ENCODE data around the gene CACNA1S.
A peak's percentile ranks its signal among the peaks of the same experiment; 100 is the strongest.

Gene CACNA1S

GRCh38 chr1:201116091-201116490 is 3.9 kb upstream of the CACNA1S start:
- no peak for DNase-seq (ENCODE audit: low read depth in 2 of 2)

DNA sequence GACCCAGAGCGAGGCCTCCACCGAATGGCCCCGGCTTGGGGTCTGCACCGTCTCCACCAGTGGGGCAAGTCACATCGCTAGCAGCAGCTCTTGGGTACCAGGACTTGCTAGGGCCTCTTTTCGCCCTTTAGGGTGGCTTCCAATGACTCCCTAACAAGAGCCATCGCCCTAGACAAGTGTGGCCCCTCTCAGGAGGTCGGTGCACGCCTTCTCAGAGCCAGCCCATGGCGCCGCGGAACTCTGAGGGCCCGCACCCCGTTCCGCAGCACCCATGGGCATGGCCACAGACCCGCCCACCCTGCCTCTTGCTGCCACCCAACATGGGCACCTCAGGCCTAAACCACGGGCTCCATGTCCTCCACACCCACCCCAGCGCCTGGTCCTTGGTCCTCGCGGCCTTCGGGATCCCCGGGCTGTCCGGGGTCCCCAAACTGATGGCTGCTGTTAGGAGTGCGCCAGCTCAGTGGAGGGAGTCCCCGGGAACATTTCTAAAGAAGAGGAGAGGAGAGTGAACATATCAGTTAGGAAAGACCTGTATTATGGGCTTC is 3.2 kb upstream of the CACNA1S start:
- no peak for DNase-seq (ENCODE audit: low read depth in 2 of 2)

DNA sequence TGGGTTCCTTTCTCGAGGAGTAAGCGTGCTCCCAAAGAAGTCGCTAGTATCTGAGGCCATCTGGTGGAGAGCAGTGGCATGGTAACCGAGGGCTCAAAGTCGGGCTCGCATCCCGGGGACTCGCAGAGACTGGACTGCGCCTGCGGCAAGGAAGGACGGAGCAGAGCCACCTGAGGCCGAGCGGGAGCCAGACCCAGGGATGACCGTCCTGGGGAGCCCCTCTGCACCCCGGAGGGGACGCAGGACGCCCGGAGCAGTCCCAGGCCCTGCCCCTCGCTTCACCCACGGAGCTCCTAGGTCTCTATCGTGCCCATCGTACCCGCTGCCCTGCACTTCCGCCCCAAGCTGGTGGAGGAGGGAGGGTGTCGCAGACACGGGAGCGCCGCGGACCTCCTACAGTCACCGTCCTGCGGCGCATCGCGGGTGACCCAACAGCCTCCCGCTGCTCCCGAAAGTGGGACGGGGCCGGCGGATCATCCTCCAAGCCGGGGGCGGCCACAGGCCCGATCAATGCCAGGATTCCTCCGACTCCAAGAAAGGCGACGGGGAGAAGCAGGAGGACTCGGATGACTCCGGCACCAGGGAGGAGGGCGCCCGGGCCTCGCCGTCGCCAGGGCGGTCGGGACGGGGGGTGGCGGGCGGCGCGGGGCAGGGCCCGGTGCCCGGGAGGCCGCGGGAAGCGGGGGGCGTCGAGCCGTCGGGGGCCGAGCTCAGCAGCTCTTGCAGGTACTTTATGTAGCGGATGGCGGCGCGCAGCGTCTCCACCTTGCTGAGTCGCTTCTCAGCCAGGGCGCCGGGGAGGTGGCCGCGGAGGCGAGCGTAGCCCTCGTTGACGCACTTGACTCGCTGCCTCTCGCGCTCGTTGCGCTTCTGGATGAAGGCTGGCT is 2.3 kb upstream of the CACNA1S start:
- peak; percentile 51 to 63 for DNase-seq (ENCODE audit: low read depth in 2 of 2)

- DNase-seq (ENCODE audit: low read depth in 2 of 2): no peak
These were observed 1.4 kb upstream of the CACNA1S start for GRCh38 chr1:201113451-201114244.

DNA sequence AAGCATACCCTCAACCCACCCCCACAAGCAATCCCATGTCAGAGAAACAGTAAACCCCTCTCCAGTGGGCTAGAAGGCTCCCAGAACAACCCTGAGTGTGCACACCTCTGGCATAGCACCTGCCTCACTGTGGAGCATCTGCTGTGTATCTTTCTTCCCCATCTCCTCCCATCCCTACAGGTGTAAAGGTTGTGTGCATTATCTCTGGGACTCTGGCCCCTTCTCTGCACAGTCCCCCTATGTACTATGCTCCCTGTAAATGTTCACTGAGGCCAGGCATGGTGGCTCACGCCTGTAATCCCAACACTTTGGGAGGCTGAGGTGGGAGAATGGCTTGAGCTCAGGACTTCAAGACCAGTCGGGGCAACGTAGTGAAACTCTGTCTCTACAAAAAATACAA is 700 bp upstream of the CACNA1S start:
- DNase-seq (ENCODE audit: low read depth in 2 of 2): no peak

- DNase-seq (ENCODE audit: low read depth in 2 of 2): no peak
These were observed 554 bp downstream of the CACNA1S start for GRCh38 chr1:201111672-201112071.

- DNase-seq (ENCODE audit: low read depth in 2 of 2): no peak
These were observed 1.1 kb downstream of the CACNA1S start for GRCh38 chr1:201111156-201111555.

DNA sequence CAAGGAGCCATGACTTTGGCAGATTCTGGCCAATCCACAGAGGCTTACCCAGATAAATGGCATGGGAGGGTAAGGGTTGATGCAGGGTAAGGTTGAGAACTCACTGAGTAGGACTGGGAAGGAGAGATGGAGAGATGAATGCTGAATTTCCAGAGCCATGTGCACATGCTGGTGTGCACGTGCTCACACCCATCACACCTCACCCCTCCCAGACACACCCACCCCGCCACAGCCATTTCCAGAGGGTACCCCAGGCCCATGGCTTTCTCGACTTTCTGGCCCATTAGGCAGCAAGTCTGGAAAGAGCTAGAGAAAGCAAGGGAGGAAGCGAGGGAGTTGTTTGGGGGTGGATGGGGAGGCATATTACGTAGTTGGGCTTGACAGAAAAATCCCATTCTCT is 1.6 kb downstream of the CACNA1S start:
- no peak for DNase-seq (ENCODE audit: low read depth in 2 of 2)

DNA sequence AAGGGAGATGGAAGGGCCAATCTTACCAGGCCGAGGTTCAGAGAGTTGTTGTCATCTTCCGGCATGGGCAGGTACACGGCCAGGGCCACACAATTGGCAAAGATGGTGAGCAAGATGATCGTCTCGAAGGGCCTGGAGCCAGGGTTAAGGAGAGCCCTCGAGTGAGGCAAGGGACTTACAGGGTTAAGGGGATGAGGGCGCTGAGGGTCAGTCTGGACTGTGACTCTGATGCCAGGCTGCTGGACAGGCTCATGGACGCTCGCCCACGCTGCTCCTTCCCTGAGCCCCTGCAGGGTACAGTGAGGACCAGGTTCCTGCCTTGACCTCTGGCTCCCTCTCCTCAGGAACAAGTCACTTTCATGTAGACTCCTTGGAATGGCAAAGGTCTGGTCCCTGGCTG is 2.1 kb downstream of the CACNA1S start:
- no peak for DNase-seq (ENCODE audit: low read depth in 2 of 2)

GRCh38 chr1:201109651-201110050 is 2.6 kb downstream of the CACNA1S start:
- no peak for DNase-seq (ENCODE audit: low read depth in 2 of 2)

- DNase-seq (ENCODE audit: low read depth in 2 of 2): no peak
These were observed 3.6 kb downstream of the CACNA1S start for GRCh38 chr1:201108614-201109013.

- DNase-seq (ENCODE audit: low read depth in 2 of 2): no peak
These were observed 6.5 kb downstream of the CACNA1S start for GRCh38 chr1:201105688-201106087.

DNA sequence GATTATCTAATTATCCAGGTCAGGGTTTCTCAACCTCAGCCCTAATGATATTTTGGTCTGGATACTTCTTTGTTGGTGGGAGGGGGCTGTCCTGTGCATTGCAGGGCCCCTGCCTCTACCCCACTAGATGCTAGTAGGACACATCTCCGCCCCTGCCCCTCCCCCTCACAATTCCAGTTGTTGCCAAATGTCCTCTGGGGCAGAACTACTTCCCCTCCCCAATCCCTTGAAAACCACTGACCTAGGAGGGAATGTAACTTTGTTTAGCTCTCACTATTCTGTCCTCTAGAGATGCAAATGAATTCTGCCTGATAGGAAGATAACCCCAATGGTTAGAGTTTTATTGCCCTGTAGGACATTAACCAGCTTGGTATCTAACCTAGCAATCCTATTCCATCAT is 8.1 kb downstream of the CACNA1S start:
- no peak for DNase-seq (ENCODE audit: low read depth in 2 of 2)

- no peak for DNase-seq (ENCODE audit: low read depth in 2 of 2)
These were observed 8.6 kb downstream of the CACNA1S start for GRCh38 chr1:201103666-201104065.

DNA sequence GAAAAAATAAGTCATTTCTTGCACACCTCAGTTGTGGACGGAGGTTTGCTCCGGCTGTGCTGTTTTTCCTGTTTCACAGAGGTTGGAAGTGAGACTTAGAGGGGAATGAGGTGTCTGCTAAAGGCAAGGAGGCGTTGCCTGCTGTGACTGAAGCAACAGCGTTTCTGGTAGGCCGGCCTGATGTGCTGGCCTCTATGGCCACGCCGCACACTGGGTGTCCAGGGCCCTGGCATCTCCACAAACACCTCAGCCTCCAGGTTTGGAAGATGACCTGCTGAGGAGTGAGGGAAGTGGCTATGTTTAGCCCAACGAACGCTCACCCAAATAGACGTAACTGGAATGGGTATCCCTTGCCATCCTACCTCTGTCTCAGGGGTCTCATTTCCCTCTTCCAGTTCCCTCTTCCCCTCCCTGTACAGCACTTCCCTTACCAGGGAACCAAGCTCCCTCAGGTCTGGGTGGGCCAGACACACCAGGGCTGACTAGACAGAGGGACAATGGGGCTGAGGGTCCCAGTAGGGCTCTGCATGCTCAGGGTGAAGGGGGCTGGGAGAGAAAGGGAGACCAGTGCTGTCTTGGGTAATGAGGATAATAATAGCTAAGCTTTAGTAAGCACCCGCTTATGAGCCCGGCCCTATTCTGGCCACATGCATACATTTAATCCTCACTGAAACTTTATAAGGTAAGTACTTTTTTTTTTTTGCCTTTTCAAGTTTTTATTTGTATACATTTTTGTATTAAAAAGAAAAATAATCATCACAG is 11.9 kb downstream of the CACNA1S start:
- DNase-seq (ENCODE audit: low read depth in 2 of 2): no peak

DNA sequence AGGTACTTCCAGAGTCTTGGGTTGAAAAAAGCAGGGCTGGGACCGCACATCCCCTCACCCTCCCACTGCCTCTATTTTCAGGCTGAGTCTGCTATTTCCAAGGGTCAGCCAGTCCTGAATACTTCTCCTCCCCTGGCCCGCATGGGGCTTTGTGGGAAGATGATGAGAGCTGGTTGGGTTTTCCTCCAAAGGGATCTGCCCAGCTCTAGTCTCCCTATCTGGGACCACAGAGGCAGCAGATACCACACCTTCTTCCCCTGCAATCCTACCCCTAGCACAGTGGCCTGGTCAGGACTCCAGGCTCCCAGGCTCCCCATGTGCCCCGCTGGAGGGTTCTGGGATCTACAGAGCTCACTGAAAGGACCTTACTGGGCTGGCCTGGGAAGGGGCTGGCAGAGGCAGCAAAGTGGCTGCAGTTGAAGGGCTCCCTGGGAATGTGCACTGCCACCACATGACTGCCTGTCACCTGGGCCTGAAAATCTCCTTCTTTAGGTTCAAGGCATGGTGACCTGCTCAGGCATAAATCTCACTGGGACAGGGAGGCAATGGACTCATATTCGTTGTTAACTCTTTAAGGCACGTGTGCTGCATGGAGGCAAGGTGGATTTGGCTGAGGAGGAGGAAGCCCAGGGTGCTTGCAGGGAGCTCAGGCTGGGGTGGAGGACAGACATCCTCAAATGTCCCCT is 13.1 kb downstream of the CACNA1S start:
- no peak for DNase-seq (ENCODE audit: low read depth in 2 of 2)

GRCh38 chr1:201096977-201097856 is 15.0 kb downstream of the CACNA1S start:
- no peak for DNase-seq (ENCODE audit: low read depth in 2 of 2)

- DNase-seq (ENCODE audit: low read depth in 2 of 2): no peak
These were observed 16.2 kb downstream of the CACNA1S start for GRCh38 chr1:201096041-201096461.

DNA sequence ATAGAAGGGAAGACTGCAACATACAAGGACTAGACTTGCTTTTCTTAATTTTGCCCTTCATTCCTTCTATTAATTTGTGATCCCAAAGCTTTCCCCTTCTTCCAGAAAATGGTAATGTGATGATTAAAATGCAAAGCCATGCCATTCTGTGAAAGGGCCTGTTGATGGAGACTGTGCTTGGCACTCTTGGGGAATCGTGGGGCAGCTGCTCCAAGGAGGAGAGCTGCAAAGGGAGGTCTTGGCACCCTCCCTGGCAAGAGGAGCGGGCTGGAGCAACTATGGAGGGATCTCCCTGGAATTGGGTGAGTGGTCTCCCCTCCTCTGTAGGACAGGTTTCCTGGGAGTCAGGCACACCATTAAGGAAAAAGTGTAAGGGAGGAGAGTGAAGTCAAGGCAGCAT is 16.6 kb downstream of the CACNA1S start:
- no peak for DNase-seq (ENCODE audit: low read depth in 2 of 2)

GRCh38 chr1:201094832-201095231 is 17.4 kb downstream of the CACNA1S start:
- DNase-seq (ENCODE audit: low read depth in 2 of 2): no peak
